ENCODE measurements around the gene ZDHHC22. TPM values are rescaled to one million over a fixed set of nuclear protein-coding genes. Genes with fewer than 3 reads are reported as not detected.

The ZDHHC22 gene
- polyA plus RNA-seq, 1 donor from 2014 or later = 4.3 TPM

DNA sequence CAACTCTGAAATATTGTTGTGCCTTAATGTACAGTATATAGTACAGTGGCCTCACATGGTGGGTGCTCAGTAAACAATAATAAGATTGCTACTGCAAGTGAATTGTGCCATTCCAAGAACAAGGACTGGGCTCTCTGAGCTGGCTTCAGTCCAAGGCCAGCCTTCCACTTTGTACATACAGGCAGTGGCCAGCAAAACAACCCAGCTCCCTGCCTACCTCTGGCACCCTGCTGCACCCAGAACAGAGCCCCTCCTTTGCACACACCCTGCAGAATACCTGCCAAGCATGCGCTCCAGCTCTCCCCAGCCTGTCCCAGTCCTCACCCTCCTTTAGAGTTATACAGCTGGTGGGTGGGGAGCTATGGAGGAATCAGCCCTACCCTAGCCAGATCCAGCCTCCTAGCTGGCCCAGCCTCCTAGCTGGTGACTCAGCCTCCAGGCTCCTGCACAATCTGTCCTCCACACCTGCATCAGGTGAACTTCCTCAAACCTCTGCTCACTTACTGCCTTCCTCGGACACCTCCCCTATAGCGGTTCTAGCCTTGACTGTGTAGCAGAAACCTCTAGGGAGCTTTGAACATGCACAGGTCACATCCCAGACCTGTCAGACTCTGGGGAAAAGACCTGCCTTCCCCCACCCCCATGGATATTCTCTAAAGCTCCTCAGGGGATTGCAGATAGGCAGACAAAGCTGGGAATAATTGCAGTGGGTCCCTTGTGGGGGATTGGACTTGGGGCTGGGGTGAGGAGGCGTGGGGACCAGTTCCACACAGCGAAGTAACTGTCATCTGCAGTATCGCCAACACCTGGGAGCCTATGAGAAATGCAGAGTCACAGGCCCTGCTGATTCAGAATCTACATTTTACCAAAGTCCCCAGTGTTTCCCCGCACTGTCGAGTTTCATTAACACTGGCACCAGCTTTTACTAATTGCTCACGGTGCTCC, 17.9 kb downstream of the ZDHHC22 start:
- no peak overlapping the region for H3K4me2 ChIP-seq (ENCODE audit: low read length)
- H3F3A ChIP-seq (ENCODE audit: insufficient read depth, low read length, poor library complexity, severe bottlenecking) = no peaks in the 10 kb centered on the region
- H3K27ac ChIP-seq (ENCODE audit: low read length) = no peak overlapping the region
- peaks cover 41% of the 10 kb centered on the region for H3K27me3 ChIP-seq (ENCODE audit: insufficient read depth, low read depth, low read length)
- no peaks in the 10 kb centered on the region for H3K9me2 ChIP-seq (ENCODE audit: insufficient read depth, low read length)
- H3K4me3 ChIP-seq (ENCODE audit: low read length) = no peak overlapping the region
- no peaks in the 10 kb centered on the region for H3K9me3 ChIP-seq (ENCODE audit: low read length)
- H3K36me3 ChIP-seq (ENCODE audit: insufficient read depth, low read length) = no peaks in the 10 kb centered on the region
- no peaks in the 10 kb centered on the region for H4K20me1 ChIP-seq (ENCODE audit: insufficient read depth)
- H3K79me2 ChIP-seq (replicated peaks; ENCODE audit: insufficient read depth, low read length) = no peaks in the 10 kb centered on the region
- TF ChIP-seq, protein P1, sequence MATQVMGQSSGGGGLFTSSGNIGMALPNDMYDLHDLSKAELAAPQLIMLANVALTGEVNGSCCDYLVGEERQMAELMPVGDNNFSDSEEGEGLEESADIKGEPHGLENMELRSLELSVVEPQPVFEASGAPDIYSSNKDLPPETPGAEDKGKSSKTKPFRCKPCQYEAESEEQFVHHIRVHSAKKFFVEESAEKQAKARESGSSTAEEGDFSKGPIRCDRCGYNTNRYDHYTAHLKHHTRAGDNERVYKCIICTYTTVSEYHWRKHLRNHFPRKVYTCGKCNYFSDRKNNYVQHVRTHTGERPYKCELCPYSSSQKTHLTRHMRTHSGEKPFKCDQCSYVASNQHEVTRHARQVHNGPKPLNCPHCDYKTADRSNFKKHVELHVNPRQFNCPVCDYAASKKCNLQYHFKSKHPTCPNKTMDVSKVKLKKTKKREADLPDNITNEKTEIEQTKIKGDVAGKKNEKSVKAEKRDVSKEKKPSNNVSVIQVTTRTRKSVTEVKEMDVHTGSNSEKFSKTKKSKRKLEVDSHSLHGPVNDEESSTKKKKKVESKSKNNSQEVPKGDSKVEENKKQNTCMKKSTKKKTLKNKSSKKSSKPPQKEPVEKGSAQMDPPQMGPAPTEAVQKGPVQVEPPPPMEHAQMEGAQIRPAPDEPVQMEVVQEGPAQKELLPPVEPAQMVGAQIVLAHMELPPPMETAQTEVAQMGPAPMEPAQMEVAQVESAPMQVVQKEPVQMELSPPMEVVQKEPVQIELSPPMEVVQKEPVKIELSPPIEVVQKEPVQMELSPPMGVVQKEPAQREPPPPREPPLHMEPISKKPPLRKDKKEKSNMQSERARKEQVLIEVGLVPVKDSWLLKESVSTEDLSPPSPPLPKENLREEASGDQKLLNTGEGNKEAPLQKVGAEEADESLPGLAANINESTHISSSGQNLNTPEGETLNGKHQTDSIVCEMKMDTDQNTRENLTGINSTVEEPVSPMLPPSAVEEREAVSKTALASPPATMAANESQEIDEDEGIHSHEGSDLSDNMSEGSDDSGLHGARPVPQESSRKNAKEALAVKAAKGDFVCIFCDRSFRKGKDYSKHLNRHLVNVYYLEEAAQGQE (IDR thresholded peaks at IDR 0.05; ENCODE audit: borderline replicate concordance) = no peak
- no peak for TF ChIP-seq RAD21 (conservative IDR thresholded peaks at IDR 0.05)
- H2AFZ ChIP-seq (ENCODE audit: low read depth, low read length) = no peak overlapping the region
- H3K9ac ChIP-seq (ENCODE audit: low read length) = no peak overlapping the region

DNA sequence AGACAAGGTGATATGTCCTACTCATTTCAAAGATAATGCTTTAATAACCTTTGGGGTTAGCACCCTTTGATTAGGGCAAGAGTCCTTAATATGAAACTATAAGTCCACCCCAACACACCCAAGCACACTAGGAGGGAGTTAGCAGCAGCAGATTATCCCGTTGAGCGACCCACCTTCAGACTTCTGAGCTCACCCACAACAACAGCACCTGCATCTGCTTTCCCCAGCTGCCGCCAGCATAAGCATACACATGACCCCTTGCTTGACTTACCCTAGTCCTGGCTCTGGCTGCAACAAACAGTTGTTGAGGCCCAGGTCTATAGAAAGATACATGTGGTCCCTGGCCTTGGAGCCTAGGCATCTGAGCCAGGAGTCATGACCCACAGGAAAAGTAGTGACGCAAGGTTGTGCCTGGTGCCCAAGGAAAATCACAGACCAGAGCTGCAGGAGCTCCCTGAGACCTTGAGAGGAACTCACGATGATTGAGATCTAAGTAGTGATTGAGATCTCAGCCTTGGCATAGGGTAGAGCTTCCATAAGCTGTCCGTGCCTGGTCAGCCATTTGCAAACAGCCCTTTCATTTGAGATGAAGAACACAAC, 19.0 kb downstream of the ZDHHC22 start:
- Histone ChIP-seq H4K20me1 (ENCODE audit: insufficient read depth) (no peaks in the 10 kb centered on the region), H3F3A (ENCODE audit: insufficient read depth, low read length, poor library complexity, severe bottlenecking) (no peaks in the 10 kb centered on the region), H3K36me3 (ENCODE audit: insufficient read depth, low read length) (no peaks in the 10 kb centered on the region), H3K79me2 (replicated peaks; ENCODE audit: insufficient read depth, low read length) (no peaks in the 10 kb centered on the region), H2AFZ (ENCODE audit: low read depth, low read length) (no peak overlapping the region), H3K9me2 (ENCODE audit: insufficient read depth, low read length) (no peaks in the 10 kb centered on the region), H3K27ac (ENCODE audit: low read length) (no peak overlapping the region), H3K9me3 (ENCODE audit: low read length) (no peaks in the 10 kb centered on the region), H3K9ac (ENCODE audit: low read length) (no peak overlapping the region), H3K4me2 (ENCODE audit: low read length) (no peak overlapping the region), H3K4me3 (ENCODE audit: low read length) (no peak overlapping the region), H3K27me3 (ENCODE audit: insufficient read depth, low read depth, low read length) (peaks cover 41% of the 10 kb centered on the region)
- TF ChIP-seq RAD21 (conservative IDR thresholded peaks at IDR 0.05) (no peak), MXI1 (conservative IDR thresholded peaks at IDR 0.05; ENCODE audit: poor library complexity, severe bottlenecking) (no peak), EZH2 (IDR thresholded peaks at IDR 0.05; ENCODE audit: borderline replicate concordance, insufficient read depth, low read length, poor library complexity, severe bottlenecking) (no peak), EP300 (conservative IDR thresholded peaks at IDR 0.05; ENCODE audit: poor library complexity, severe bottlenecking) (no peak), TAF1 (IDR thresholded peaks at IDR 0.05; ENCODE audit: low read depth) (no peak), SMC3 (conservative IDR thresholded peaks at IDR 0.05; ENCODE audit: poor library complexity) (no peak), POLR2AphosphoS5 (IDR thresholded peaks at IDR 0.05) (no peak)
- TF ChIP-seq, protein P2, sequence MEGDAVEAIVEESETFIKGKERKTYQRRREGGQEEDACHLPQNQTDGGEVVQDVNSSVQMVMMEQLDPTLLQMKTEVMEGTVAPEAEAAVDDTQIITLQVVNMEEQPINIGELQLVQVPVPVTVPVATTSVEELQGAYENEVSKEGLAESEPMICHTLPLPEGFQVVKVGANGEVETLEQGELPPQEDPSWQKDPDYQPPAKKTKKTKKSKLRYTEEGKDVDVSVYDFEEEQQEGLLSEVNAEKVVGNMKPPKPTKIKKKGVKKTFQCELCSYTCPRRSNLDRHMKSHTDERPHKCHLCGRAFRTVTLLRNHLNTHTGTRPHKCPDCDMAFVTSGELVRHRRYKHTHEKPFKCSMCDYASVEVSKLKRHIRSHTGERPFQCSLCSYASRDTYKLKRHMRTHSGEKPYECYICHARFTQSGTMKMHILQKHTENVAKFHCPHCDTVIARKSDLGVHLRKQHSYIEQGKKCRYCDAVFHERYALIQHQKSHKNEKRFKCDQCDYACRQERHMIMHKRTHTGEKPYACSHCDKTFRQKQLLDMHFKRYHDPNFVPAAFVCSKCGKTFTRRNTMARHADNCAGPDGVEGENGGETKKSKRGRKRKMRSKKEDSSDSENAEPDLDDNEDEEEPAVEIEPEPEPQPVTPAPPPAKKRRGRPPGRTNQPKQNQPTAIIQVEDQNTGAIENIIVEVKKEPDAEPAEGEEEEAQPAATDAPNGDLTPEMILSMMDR (IDR thresholded peaks at IDR 0.05; ENCODE audit: poor library complexity, severe bottlenecking) = no peak
- TF ChIP-seq, protein P1 (IDR thresholded peaks at IDR 0.05; ENCODE audit: borderline replicate concordance) = no peak

Data from neural cell (in vitro differentiated cells).